ENCODE results near the gene IVD. TPM values are rescaled to one million over a fixed set of nuclear protein-coding genes. Genes with fewer than 3 reads are reported as not detected.

Gene IVD
- total and polyA plus RNA-seq, 9 of the 15 experiments (the other 6 are each of a cell fraction or from before 2014, with no cell fraction given): 0.15 to 4.5 (median 2.4) TPM

- no peak for TF ChIP-seq BRCA1 (IDR thresholded peaks at IDR 0.05)
- TF ChIP-seq BRCA1 (CRISPR knock-in tag; IDR thresholded peaks at IDR 0.05): no peak
- TF ChIP-seq CTBP1 (IDR thresholded peaks at IDR 0.05; ENCODE audit: borderline replicate concordance): peak; percentile 55; the same call in 1 of the 2 replicates
- TF ChIP-seq REST (IDR thresholded peaks at IDR 0.05; ENCODE audit: borderline replicate concordance): peak; percentile 87
- TF ChIP-seq REST (CRISPR knock-in tag; IDR thresholded peaks at IDR 0.05; ENCODE audit: low read depth): no peak
- TF ChIP-seq TAL1 (IDR thresholded peaks at IDR 0.05): no peak
- no peak for TF ChIP-seq ZNF444 (CRISPR knock-in tag; IDR thresholded peaks at IDR 0.05)
- no peak for TF ChIP-seq BRF2 (IDR thresholded peaks at IDR 0.05; ENCODE audit: borderline replicate concordance, insufficient read depth, insufficient read length)
- no peak for TF ChIP-seq ZNF511 (CRISPR knock-in tag; IDR thresholded peaks at IDR 0.05)
- no peak for TF ChIP-seq RBM14 (IDR thresholded peaks at IDR 0.05; ENCODE audit: borderline replicate concordance, insufficient read depth, low read depth, low read length)
- no peak for TF ChIP-seq ID3 (CRISPR knock-in tag; IDR thresholded peaks at IDR 0.05)
- TF ChIP-seq ID3 (tag; IDR thresholded peaks at IDR 0.05): no peak
- no peak for TF ChIP-seq TFAM (CRISPR knock-in tag; conservative IDR thresholded peaks at IDR 0.05)
- no peak for TF ChIP-seq C11orf30 (IDR thresholded peaks at IDR 0.05; ENCODE audit: low read depth)
- peak; percentile 65 for TF ChIP-seq MAX (CRISPR knock-in tag; IDR thresholded peaks at IDR 0.05)
- TF ChIP-seq MEF2A (IDR thresholded peaks at IDR 0.05; ENCODE audit: control insufficient read depth, low read depth, low read length): no peak
- peak; percentile 48; the same call in 1 of the 2 replicates for TF ChIP-seq KLF13 (tag; IDR thresholded peaks at IDR 0.05; ENCODE audit: borderline replicate concordance, low read depth)
Observed at GRCh38 chr15:40421246-40422157, 15.9 kb downstream of the IVD start (continued).
